DMS153 treated with DMSO at 0.1 percent for 48 hours (cell line): ENCODE data around the gene ARHGAP26.

Experiments
- DNase-seq: peaks from one replicate; lab custom pipeline; 2025; ENCODE audit not compliant: unreplicated experiment; lab: John Stamatoyannopoulos, UW

Gene ARHGAP26

DNA sequence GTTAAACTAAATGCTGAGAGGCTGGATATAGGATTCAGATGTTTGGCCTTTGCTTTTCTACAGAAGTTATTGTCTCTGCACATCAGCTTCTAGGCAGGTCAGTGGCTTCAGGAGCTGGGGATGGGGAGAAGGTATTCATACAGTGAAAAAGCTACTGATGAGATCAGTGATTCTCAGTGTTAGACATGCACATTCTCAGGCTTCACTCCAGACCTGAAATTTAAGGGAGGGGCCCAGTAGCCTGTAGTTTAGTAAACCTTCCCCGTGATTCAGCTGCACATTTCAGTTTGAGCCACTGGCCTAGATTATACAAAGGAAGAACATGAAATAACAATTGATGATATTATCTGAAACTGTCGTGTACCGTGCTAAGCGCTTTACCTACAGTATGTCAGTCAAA lies 127.2 kb downstream of the ARHGAP26 start:
- no peak for DNase-seq

DNA sequence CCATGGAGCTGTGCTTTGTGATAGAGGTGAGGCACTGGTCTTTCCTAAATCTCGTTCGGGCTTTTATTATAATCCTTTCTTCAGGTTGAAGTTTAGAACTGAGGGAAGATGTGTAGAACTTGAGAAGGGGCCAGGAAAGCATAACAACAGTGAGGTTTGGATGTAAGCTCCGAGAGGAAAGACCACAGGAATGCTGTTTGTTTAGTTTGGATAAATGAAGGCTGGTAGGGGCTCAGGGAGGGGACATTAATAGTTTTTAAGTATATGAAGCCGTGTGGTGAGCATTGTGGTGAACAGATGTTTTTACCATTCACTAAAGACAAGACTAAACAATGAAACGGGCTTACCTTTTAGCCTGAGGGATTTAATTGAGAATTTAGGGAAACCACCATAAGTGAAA lies 130.8 kb downstream of the ARHGAP26 start:
- no peak for DNase-seq

DNA sequence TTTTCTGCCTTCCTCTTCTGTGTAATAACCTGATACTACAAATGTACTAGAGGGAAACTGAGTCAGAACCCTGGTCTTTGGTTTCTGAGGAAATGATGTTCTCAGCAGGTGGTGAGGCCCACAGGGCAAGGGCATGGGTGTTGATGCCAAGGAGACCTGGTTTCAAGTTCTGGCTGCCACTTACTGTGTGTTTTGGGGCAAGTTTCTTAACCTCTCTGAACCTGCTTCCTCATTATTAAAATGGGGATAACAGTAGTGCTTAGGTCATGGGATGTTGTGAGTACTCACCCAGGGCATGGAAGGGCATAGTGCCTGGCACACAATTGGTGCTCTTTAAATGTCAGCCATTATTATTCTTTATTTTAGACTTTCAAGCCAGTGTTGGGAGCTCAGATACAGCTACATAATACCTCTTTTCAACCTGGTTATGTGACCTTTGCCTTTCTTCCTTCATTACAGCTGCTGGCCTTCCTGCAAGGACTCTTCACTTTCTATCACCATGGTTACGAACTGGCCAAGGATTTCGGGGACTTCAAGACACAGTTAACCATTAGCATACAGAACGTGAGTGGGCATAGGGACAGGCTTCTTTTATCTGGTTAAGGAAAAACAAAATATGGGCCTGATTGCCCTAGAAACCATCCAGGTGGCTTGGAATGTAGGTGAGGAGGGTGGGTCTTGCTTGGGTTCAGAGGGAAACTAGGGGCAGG lies 131.5 kb downstream of the ARHGAP26 start:
- DNase-seq, result no peak

DNA sequence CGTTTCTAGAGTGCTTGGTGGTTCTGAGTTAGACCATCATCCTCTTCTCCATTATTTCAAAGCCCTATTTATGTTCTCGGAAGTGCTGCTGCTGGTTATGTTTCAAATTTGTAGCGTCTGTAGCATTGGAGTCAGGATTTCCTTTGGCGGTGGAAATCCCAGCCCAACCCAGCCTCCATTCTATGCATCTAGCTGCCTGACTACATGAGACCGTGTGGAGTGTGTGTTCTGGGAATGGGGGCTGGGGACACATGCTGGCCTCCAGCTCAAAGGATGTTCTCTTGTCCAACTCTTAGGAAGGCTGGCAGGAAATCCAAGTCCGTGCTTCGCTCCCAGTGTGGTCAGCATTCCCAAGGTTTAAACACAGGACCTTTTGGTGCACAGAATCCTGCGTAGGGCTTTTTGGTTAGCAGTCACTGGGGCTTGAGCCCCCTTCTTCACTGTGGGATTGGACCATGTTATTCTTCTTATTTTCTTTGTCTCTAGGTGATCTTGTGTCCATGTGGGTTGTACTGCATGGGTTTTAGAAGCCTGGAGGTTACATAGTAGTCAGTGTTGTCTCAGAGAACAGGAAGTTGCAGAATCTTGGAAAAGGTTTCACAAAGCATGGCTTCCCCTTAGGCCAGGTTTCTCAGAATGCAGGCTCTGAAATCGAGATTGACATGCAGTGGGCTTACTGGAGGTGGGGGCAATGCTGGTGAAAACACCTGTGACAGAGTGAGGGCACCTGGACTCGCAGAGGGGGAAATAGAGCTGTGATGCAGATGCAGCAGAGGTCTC lies 132.2 kb downstream of the ARHGAP26 start:
- DNase-seq, result no peak

DNA sequence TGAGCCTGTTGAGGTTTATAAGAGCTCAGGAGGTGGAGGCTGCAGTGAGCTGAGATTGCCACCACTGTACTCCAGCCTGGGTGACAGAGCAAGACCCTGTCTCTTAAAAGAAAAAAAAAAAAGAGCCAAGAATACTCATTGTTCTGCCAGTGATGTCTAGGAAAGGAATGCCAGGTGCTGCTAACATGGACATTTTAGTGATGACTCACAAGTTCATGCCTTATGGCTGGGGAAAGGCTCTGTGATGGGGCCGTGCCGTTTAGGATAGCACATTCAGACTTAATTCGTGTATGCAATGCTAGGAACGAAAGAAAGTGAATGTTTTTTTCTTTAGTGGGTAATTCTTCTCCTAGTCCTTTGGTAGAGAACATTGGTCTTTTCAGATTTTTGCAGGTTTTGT lies 134.2 kb downstream of the ARHGAP26 start:
- no peak for DNase-seq

DNA sequence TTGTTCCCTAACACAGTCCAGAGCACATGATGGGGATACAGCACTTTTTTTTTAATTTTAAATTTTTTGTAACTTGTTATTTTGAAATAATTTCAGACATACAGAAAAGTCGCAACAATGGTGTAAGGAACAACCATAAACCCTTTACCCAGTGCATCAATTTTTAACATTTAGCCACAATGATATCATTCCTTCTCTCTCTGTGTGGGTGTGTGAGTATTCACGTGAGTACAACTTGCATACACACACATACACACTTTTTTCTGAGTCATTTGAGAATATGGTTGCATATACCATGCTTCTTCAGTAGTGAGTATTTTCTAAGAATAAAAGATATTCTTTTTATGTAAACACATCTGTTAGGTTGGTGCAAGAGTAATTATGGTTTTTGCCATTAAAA lies 135.2 kb downstream of the ARHGAP26 start:
- DNase-seq, result no peak

DNA sequence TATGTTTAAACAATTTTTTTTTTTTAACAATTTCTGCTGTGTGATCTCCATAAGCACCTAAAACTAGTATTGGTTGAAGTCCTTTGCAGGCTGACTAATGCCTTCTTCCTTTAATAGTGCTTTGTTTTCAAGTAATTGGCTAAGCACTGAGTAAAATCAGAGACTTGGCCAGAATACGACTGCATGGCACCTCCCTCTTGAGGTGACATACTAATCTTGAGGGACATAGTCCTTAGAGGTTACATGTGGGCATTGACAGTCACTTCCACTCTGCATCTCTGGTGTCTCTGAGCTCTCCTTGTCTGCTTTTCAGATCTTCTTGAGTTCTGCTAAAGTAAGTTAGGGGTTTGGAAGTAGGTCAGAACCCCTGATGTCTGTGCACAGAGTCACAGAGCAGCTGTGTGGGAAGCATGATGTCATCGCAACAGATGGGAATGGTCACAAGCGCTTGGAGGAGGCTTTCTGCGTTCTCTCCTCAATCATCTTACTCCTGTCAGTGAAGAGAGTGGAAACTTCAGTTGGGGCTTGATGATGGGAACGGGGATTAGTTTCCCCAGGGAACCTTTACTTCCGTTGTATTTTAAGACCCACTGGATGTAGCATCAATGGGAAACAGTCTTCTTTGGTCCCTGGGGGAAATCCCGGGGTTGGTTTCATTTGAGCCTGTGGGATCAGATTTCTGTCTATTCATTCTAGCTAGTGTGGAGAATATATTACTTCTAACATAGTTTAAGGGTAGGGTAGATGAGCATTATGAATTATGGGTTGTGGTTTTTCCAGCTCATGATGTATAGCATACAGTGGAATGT lies 136.9 kb downstream of the ARHGAP26 start:
- no peak for DNase-seq

DNA sequence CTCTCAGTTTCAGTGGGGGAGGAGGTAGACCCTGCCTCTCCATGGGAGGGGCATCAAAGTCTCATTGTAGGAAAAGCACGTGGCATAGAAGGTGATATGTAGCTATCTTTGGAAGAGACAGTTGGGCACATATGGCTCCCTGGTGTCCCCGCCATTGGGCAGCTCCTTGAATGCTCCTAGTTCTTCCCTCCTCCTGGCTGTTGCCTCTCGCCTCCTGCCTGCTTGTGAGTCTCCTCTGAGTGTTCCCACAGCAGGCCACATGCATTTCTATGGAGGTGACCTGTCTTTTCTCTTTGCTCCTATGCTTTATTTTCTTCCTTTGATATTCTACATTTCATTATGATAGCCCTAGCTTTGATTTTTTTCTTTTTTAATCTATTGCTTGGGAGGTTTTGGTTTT lies 138.5 kb downstream of the ARHGAP26 start:
- no peak for DNase-seq

DNA sequence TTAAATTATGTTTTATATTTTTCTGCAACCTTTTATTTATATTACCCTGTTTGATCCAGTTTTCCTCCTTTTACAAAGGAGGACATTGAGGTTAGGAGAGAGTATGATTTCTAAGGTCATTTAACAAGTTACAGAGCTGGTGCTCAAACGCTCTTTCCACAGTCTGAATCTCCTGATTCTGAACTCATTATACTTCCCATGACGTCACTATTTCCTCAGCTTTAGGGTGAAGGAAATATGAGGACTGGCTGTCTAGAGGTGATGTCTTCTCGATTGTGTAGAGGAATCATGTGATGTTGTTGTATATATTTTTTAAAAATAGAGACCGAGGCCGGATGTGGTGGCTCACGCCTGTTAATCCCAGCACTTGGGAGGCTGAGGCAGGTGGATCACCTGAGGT lies 140.0 kb downstream of the ARHGAP26 start:
- no peak for DNase-seq

DNA sequence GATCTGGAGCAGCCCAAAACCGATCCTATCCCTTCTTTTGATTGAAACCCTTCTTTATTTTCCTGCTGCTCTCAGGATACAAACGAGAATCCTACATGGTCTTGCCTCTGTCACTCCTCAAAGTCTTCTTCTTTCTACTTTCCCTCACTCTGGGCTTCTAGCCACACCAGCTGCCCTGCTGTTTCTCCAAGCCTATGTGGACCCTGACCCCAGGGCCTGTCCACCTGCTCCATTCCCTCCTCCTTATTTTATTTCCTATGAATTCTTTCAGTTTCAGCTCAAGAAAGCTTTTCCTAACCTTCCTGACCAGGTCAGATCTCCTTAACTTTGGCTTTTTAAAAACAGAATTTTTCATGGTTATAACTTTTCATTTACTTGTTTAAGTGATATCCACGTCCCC lies 141.0 kb downstream of the ARHGAP26 start:
- no peak for DNase-seq

DNA sequence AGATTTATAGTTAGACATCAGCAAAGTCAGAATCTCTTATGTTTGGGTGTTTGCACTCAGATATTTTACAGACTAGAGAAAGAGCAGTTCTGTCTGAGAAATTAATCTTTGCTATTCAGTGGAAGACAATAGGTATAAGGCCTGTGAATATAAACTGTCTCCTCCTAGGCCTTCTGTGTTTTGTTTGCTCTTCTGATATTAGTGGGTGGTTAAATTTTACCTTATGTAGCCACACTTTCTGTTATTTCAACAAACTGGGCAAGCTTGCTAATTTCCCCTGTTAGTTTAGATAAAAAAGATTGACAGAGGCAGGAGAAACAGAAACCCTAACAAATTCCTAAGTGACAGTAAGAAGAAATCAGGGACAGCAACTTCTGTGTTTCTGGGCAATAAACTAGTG lies 141.6 kb downstream of the ARHGAP26 start:
- no peak for DNase-seq

DNA sequence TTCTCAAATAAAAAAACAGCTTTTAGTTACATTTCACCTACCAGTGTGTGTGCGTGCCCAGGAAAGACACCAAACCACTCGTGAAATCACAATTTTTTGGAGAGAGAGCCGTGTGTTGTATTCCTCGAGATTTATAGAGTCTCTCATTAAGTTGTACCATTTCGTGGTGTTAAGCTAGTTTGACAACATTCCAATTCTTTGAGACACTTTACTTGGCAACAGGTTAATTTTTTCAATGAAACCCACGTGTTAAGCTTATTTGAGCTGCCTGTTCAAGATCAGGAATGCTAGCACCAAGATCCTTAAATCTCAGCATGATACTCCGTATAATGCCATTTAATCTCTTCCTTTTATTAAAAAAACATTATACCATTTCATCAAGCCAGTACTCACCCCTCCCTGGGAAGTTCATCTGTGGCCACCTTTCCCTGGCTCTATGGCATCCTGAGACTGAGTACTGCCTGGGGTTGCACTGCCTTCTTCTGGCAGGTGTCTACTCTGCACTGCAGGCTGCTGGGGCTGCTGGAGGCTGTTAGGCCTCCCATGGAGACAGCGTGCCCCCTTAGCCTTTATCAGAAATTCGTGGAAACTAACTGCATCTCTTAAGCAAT lies 143.7 kb downstream of the ARHGAP26 start:
- no peak for DNase-seq

DNA sequence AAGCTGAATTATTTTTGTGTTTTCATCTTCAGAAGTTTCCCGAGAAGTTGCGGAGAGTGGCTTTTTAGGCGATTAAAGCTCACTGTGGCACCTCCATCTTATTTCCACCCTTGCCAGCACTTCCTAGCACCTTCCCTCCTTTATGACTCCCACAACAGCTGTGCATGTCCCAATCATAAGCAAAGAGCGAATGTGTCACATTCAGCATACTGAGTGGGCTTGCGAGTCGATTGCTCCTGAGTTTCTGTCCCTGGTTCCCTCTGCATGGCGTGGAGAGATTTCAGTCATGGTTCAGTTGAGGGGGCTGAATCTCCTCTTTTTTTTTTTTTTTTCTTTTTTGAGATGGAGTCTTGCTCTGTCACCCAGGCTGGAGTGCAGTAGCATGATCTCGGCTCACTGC lies 144.9 kb downstream of the ARHGAP26 start:
- DNase-seq, result no peak

DNA sequence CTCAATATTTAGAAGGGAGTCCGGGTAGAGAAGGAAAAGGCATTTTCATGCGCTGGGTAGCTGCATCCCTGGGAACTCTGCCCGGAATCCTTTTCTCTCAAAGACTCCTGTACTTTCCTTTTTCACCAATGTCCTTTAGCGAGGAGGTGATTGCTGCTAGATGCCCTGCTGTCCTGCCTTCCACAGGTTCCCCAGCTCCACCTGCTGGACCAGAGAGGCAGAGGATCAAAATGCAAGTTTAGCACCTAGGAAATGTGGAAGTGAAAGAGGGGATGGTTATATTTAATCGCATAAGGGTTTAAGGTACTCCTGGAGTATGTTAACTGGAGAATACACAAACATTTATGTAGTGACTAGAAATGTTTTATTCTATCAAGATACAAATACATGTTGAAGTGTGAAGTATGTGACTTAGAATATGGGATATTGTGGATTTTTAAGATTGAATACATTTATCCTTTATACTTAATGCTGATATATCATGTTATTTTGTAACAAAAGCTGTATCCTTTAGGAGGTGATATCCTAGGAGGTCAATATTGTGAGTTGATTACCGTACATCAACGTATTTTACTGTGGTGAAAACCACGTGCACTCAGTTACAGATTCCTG lies 145.7 kb downstream of the ARHGAP26 start:
- DNase-seq, result no peak

DNA sequence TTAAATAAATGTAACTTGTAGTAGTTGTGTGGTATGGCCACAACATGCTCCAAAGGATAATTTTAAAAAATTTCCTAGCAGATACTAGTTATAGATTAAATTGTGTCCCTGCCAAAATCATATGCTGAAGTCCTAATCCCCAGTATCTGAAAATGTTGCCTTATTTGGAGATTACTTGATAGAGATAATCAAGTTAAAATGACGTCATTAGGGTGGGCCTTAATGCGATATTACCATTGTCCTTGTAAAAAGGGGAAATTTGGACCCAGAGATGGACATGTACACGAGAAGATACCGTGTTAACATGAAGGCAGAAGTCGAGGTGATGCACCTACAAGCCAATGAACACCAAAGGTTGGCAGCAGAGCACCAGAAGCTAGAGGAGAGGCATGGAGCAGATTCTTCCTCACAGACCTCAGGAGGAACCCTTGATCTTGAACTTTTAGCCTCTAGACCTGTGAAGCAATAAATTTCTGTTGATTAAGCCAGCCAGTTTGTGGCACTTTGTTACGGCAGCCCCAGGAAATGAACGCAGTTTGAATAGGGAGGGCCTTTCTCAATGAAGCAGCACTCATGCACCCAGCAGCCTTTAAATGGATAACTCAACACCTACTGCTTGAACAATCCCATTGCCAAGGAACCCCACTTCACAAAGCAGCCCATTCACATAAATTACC lies 148.9 kb downstream of the ARHGAP26 start:
- no peak for DNase-seq

DNA sequence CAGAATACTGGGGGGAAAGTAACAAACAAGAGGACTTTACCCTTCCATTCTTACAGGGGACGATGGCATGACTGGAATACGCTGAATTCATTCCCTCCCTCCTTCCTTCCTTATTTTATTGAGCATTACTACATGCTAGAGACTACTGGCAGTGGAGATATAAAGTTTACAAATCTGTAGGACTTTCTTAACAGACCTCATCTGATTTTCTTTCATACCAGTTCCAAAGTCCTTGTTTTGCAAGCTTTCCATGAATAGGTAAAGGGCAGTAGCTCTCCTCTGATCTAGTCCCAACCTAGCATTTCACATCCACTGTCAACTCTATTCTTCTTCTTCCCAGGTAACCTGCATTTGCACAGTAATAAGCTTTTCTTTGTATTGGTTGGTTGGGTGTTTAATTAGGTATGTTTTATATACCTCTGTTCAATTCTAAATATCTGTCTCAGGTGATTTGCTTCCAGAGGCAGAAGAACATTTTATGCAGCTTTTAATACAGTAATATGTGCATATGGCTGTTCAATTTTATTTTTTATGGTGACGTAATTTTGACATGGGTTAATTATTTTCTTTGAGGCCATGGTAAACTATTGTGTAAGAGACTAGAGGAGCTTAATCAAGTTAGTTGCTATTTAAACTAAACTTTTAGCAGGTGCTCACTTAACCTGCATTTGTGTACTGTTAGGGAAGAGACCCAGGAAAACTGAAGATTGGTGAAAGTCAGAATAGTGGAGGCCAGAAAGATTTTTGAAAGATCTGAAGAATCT lies 150.9 kb downstream of the ARHGAP26 start:
- DNase-seq, result no peak

DNA sequence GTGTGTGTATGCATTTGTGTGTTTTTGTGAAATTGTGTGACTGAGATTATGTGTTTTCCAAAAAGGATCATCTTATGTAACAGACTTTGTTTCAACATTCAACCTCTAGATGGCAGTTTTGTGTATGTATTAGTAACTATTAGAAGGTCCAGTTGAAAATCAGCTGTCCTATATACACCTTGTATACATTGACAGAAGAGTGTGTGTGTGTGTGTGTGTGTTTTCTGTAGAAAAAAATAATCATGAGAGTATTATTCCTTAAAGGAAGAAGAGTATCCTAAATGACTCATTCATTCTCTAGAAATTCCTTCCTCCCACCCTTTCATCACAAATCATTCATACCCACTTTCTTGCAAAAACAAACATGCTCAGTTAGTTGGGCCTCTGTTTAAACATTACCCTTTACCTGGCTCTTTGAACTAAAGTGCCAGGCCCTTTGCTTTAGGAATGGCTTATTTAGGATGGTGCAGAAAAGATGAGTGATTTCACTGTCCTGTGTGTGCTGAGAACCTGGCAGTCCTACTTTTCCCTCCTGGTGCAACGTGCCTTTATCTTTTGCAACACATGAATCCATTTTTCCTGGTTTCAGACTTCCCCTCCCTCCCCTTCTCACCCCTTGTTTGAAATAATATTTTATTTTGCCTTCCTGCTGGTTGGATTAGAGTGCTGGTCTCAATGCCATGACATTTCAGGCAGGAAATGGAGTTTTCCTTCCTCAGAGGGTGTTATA lies 152.2 kb downstream of the ARHGAP26 start:
- DNase-seq, result peak; percentile 35

DNA sequence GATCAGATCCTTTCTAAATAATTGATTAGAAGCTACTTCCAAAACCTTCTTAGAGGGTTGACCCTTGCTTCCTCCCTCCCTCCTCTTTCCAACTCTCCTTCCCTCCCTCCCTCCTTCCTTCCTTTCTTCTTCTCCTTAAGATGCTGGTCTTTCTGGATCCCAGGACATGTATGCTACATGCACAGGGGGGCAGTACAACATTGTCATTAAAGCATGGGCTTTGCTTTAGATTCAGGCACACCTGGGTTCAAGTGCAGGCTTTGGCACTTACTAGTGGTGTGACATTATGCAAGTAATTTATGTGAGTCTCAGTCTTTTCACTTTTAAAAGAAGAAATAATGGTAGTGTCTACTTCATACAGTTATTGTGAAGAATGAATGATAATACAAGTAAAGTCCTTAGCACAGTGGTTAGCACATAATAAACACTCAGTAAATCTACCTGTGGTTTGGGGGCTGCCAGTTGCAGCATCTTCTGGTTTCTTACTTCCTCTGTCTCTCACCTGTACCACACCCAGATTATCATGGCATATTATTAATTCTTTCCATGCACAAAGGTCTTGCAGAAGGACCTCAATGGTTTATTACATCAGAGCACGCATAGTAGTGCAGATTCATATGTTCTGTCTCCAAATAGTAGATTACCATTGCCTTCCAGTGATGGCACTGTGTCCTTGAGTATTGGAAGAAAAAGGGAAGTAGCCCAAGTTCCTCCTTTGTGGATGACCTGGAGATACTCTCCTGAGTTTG lies 154.1 kb downstream of the ARHGAP26 start:
- DNase-seq, result no peak
